ENCODE results near the gene SS18.

The SS18 gene

GRCh38 chr18:26071725-26072124 is 18.7 kb downstream of the SS18 start:
- no peak for DNase-seq (ENCODE audit: low read depth)

DNA sequence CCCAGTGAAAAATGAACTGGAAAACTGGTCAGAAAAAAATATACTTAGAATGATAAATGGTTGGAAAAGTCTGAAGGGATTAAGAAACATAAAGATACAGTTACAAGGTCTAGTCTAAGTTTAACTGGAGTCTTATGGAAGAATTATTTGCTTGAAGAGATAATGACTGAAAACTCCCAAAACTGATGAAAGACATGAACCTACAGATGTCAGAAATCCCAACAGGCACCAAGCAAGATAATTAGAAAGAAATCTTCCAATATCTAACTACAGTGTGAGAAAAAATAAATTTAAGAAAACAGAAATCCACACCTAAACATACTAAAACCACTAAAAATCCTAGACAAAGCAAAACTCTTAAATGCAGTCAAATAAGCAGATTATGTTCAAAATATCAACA is 19.4 kb downstream of the SS18 start:
- DNase-seq (ENCODE audit: low read depth), result no peak

GRCh38 chr18:26059357-26059756 is 31.1 kb downstream of the SS18 start:
- no peak for DNase-seq (ENCODE audit: low read depth)

DNA sequence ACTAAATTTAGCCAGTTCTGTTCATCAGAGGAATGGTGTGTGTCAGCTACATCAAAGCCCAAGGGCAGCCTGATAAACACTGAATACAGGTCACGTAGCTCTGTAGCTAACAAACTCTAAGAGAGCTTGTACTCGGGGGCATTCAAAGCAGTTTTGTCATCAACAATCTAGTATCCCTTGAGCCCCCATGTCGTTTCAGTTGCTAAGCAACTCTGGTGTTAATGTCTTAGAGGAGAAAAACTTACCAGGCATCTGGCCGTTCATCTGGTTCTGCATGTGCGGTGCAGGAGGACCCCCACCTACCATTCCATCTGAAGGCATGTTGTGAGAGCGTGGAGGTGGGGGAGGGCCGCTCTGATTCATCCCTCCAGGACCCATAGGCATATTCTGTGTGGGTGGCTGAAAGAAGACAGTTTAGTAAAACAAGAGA is 33.1 kb downstream of the SS18 start:
- DNase-seq (ENCODE audit: low read depth), result no peak

GRCh38 chr18:26056291-26056690 is 34.1 kb downstream of the SS18 start:
- no peak for DNase-seq (ENCODE audit: low read depth)

GRCh38 chr18:26052505-26052904 is 37.9 kb downstream of the SS18 start:
- DNase-seq (ENCODE audit: low read depth), result no peak

DNA sequence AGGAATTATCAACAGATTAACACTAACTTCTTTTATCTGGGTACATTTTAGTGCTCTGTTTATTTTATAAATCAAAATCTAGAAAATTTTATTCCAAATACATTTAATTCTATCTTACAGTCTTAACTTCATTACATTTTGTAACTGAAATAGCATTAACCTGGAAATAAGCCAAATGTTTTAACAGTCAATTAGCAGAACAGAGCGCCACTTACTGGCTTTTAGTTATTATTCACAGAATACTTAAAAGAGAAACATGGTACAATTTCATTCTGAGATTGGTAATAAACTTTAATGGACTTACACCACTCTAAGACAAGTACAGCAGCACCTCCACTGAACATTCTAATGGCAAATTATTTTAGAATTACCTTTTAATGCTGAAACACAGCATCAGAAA is 38.6 kb downstream of the SS18 start:
- no peak for DNase-seq (ENCODE audit: low read depth)

DNA sequence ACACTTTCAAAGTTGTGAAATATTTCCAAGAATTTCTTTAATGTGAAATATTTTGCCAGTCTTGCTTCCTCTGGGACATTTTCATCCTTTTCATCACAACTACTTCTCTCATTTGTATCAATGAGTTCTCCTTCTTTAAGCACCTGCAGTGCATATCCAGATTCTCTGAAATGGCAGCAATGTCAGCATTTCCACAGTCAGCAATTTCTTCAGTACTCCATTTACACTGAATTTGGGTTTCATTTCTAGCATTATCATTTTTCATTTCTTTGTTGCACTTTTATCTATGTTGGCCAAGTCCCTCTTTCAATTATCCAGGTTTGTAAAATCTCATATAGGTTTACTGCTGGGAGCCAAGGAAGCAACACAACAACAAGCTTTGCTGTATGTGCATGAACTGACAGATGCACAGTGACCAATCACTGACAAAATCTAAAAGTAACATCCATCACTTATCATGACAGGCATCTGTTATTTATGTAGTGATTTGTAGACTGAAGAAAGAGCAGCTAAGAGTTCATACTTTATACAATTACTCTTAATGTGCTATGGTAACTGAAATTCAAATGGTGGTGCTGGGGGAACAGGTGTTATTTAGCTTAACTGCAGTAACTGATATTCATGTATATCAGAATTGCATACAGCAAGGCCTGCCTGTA is 43.9 kb downstream of the SS18 start:
- no peak for DNase-seq (ENCODE audit: low read depth)

GRCh38 chr18:26044807-26045206 is 45.6 kb downstream of the SS18 start:
- no peak for DNase-seq (ENCODE audit: low read depth)

GRCh38 chr18:26040051-26040656 is 50.3 kb downstream of the SS18 start:
- no peak for DNase-seq (ENCODE audit: low read depth)

DNA sequence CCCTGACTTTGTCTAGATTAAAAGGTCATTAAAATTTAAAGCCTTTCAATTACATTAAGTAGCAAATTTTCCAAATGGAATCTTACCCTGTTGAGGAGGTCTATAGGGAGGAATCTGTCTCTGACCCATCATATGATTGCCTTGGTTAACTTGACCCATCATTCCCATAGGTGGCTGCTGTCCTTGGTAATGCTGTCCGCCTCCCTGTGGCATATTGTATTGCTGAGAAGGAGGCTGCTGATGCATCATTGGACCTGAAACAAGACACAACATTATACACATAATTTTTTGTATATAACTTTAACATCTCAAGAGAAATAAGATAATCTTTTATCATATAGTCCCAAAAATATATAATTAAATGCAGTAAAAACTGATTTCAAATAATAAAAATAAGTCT is 51.2 kb downstream of the SS18 start:
- no peak for DNase-seq (ENCODE audit: low read depth)

- no peak for DNase-seq (ENCODE audit: low read depth)
Observed at GRCh38 chr18:26036635-26037034, 53.8 kb downstream of the SS18 start.

DNA sequence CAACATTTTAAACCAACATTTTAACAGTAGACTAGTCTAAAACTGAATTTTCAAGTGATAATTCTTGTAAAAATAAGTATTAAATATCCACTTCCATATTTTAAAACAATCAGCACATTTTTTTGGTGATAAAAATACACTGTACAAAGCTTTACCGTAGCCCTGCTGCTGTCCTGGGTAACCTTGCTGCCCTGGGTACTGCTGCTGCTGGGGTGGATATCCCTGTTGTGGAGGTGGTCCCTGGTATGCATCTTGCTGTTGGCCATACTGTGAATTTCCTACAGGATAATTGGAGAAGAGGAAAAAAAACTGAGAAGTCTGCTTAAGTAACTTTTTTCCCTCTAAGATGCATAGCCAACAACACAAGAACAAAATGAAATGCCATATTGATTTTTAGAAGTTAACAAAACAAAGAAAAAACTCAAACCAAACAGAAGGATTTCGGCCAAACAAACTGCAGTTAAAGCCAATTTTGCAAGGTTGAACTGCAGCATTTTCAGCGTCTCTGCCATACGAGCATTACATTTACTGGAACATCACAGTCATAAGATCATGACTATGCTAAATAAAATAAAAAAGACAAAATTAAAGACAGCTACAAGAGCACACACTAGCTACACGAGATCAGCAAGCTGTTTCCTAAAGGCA is 55.4 kb downstream of the SS18 start:
- DNase-seq (ENCODE audit: low read depth), result no peak

DNA sequence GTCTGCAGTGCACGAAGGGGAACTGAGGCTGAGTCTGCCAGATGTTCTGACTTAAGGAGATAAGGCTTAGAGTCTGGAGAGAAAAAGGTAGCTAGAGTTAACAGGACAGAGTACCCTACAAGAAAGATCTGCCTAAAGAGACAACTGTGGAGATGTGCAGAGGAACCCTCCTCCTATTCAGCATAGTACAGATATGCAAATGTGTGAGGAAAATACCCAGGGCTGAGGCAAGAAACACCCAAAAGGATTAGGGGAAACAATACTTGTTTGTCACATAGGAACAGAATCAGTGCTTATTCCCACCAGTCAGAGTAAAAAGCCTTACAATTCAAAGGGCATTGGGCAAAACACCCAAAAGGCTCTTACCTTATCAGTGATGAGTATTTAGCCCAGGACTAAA is 67.8 kb downstream of the SS18 start:
- DNase-seq (ENCODE audit: low read depth), result no peak

- DNase-seq (ENCODE audit: low read depth), result no peak
Observed at GRCh38 chr18:26021061-26021754, 69.2 kb downstream of the SS18 start.

- DNase-seq (ENCODE audit: low read depth), result no peak
Observed at GRCh38 chr18:26017929-26018328, 72.5 kb downstream of the SS18 start.

- no peak for DNase-seq (ENCODE audit: low read depth)
Observed at GRCh38 chr18:26014462-26014861, 76.0 kb downstream of the SS18 start.

GRCh38 chr18:26008619-26009018 is 81.8 kb downstream of the SS18 start:
- no peak for DNase-seq (ENCODE audit: low read depth)

DNA sequence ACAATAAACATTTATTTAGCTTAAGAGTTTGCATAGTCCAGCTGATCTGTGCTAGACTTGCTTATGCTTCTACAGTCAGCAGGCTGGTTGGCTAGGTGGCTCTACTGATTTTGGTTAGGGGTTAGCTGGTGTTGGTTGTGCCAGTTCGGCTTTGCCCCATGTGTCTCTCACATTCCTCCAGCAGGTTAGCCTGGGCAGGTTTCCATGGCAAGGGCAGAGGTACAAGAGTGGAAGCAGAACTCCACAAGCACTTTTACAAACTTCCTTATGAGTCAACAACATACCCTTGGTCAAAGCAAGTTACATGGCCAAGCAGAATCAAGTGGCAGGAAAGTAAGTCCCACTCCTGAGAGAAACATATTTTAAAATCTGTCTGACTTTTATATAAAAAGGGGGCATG is 82.3 kb downstream of the SS18 start:
- no peak for DNase-seq (ENCODE audit: low read depth)

DNA sequence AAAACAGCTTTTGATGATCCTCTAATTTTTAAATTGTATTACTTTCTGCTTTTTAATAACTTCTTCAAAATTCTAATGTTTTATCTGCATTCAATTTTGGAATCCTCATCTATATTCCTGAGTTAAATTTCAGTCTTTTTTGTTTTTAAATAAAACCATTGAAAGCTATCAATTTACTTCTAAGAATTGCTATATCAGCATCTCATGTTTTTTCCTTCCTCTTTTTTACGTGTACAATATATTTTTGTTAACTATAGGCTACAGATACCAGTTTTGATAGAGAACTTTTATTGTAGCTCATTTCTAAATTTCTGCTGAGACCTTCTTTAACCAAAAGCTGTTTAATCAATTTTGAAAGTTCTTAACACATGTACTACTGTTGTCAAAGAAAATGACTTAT is 84.5 kb downstream of the SS18 start:
- DNase-seq (ENCODE audit: low read depth), result no peak

DNA sequence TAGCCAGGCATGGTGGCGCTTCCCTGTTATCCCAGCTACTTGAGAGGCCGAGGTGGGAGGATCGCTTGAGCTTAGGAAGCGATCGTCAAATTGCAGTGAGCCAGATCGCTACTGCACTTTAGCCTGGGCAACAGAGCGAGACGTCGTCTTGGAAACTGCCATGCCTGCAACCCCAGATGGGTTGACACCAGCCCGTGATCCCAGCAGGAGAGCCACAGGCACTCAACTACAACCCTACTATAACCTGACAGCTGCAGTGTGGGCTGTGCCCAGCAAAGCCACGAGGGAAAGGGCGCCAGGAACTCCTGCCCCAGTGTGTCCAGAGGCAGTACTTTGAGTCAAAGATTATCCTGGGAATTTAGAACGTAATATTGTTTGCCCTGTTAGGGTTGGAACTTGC is 85.6 kb downstream of the SS18 start:
- no peak for DNase-seq (ENCODE audit: low read depth)

GRCh38 chr18:26003817-26004216 is 86.6 kb downstream of the SS18 start:
- DNase-seq (ENCODE audit: low read depth), result no peak

GRCh38 chr18:26003356-26003755 is 87.1 kb downstream of the SS18 start:
- no peak for DNase-seq (ENCODE audit: low read depth)

All from stimulated activated CD8-positive, alpha-beta memory T cell treated with anti-CD3 and anti-CD28 coated beads, Interleukin-12 subunit alpha, Interleukin-12 subunit beta, amount 100 ng/mL, for 4 hours (primary cell).